B cell (primary cell): ENCODE results near the gene SORL1. TPM values are rescaled to one million over a fixed set of nuclear protein-coding genes. Genes with fewer than 3 reads are reported as not detected.

ENCODE experiments used
- ATAC-seq: fragments of 200-7000 bp; cut with Tn5 transposase; one replicate; pipeline ENCODE4 v1.10.0; 2021; ENCODE audit warnings: low read depth, mild to moderate bottlenecking, moderate number of reproducible peaks, moderate library complexity
- CTCF ChIA-PET: fragments of 350-600 bp; sonication (Branson Sonifier 250); formaldehyde crosslinking; loops from one replicate; lab custom pipeline; 2021; ENCODE audit warnings: antibody characterized with exemption, inconsistent platforms; lab: Charles Lee
- POLR2A ChIA-PET: fragments of 350-600 bp; sonication (Branson Sonifier 250); formaldehyde crosslinking; loops from one replicate; lab custom pipeline; 2021; ENCODE audit warnings: antibody characterized with exemption; lab: Charles Lee
- DNase-seq: peaks from one replicate; pipeline ENCODE4 v3.0.0; 2013
- H2AFZ ChIP-seq: 2 replicates; pipeline ENCODE4 v1.6.1; 2012; ENCODE audit warnings: mild to moderate bottlenecking, low read depth, low read length; ENCODE audit not compliant: insufficient read depth, poor library complexity, severe bottlenecking
- H3K27ac ChIP-seq, 2 donors: 1 replicate in 1 of 2; 2 replicates in 1 of 2; pipeline ENCODE4 v1.5.1; 2012 to 2013; ENCODE audit warnings: low read length in 2 of 2, mild to moderate bottlenecking in 2 of 2, moderate library complexity in 1 of 2
- H3K27me3 ChIP-seq, 4 experiments: fragments of 200-600 bp in 1 of 4; sonication (generic) in 1 of 4; replicated peaks in 1 of 4; 1 replicate in 2 of 4; 2 replicates in 2 of 4; pipeline versions ENCODE4 v1.6.1 to v1.7.0; 2013 to 2016; ENCODE audit warnings: low read length in 3 of 4, mild to moderate bottlenecking in 2 of 4, mixed read lengths in 1 of 4, moderate library complexity in 1 of 4; ENCODE audit not compliant: insufficient read depth in 4 of 4, control insufficient read depth in 3 of 4; ENCODE audit errors: control extremely low read depth in 1 of 4
- H3K36me3 ChIP-seq, 2 experiments: replicated peaks in 1 of 2; 1 replicate in 1 of 2; 2 replicates in 1 of 2; pipeline versions ENCODE4 v1.6.1 to v1.7.1; 2013; ENCODE audit warnings: low read length in 1 of 2; ENCODE audit not compliant: insufficient read depth in 2 of 2, control insufficient read depth in 1 of 2; ENCODE audit errors: control extremely low read depth in 1 of 2, extremely low read depth in 1 of 2
- H3K4me1 ChIP-seq, 2 donors: fragments of 200-600 bp in 1 of 2; sonication (generic) in 1 of 2; 1 replicate in 1 of 2; 2 replicates in 1 of 2; pipeline versions ENCODE4 v1.5.1 to v1.6.1; 2013 to 2017; ENCODE audit warnings: low read length in 2 of 2; ENCODE audit not compliant: control insufficient read depth in 2 of 2, insufficient read depth in 2 of 2
- H3K4me2 ChIP-seq: replicated peaks from 2 replicates; pipeline ENCODE3; 2012; ENCODE audit warnings: mild to moderate bottlenecking, low read depth, low read length; ENCODE audit not compliant: poor library complexity, severe bottlenecking
- H3K4me3 ChIP-seq, 5 experiments: fragments of 200-600 bp in 1 of 5; sonication (generic) in 1 of 5; 1 replicate in 3 of 5; 2 replicates in 2 of 5; pipeline versions ENCODE4 v1.5.1 to v1.7.0; 2011 to 2016; ENCODE audit warnings: low read length in 4 of 5, mild to moderate bottlenecking in 4 of 5, low read depth in 2 of 5, control low read depth in 1 of 5, moderate library complexity in 1 of 5; ENCODE audit not compliant: insufficient read depth in 1 of 5; ENCODE audit errors: control extremely low read depth in 1 of 5, extremely low read depth in 1 of 5
- H3K79me2 ChIP-seq: fragments of 200-600 bp; sonication (generic); one replicate; pipeline ENCODE4 v1.6.0; 2016; ENCODE audit warnings: low read length; ENCODE audit not compliant: control insufficient read depth, insufficient read depth
- H3K9ac ChIP-seq: fragments of 200-600 bp; sonication (generic); 2 replicates; pipeline ENCODE4 v1.6.1; 2017; ENCODE audit warnings: mild to moderate bottlenecking, low read length, moderate library complexity
- H3K9me3 ChIP-seq, 3 donors: one replicate each; pipeline versions ENCODE4 v1.6.1 to v1.7.1; 2013; ENCODE audit warnings: low read length in 2 of 3; ENCODE audit not compliant: control insufficient read depth in 2 of 3, insufficient read depth in 1 of 3; ENCODE audit errors: control extremely low read depth in 1 of 3
- H4K20me1 ChIP-seq: 2 replicates; pipeline ENCODE4 v1.6.0; 2012; ENCODE audit warnings: mild to moderate bottlenecking, low read length; ENCODE audit not compliant: insufficient read depth, control insufficient read depth, poor library complexity, severe bottlenecking
- H3K27ac Mint-ChIP-seq: one replicate; pipeline ENCODE4 v1.8.0; 2021; ENCODE audit warnings: mixed read lengths
- H3K27me3 Mint-ChIP-seq: one replicate; pipeline ENCODE4 v1.8.0; 2021; ENCODE audit warnings: mixed read lengths
- H3K4me1 Mint-ChIP-seq: one replicate; pipeline ENCODE4 v1.8.0; 2021; ENCODE audit warnings: mixed read lengths
- H3K4me3 Mint-ChIP-seq: one replicate; pipeline ENCODE4 v1.8.0; 2021; ENCODE audit warnings: mixed read lengths
- H3K9me3 Mint-ChIP-seq: one replicate; pipeline ENCODE4 v1.8.0; 2022; ENCODE audit warnings: mixed read lengths; ENCODE audit not compliant: insufficient read depth
- CTCF ChIP-seq: fragments of 200-600 bp; IDR thresholded peaks from one replicate; pipeline ENCODE4 v1.8.0; 2022; ENCODE audit warnings: antibody characterized with exemption, mild to moderate bottlenecking
- EZH2 ChIP-seq: IDR thresholded peaks from 2 replicates; pipeline ENCODE4 v1.6.1; 2012; ENCODE audit warnings: borderline replicate concordance, low read depth, mild to moderate bottlenecking, moderate library complexity, low read length; ENCODE audit not compliant: insufficient read depth, poor library complexity, severe bottlenecking
- WGBS: methylation state at CpG from one replicate; pipeline ENCODE4 v1.1.5; 2013; ENCODE audit warnings: missing lambda C conversion rate; ENCODE audit not compliant: insufficient coverage; 5-methylcytosine and 5-hydroxymethylcytosine counted together
- intact Hi-C: fragments of 100-400 bp; cut with micrococcal nuclease; formaldehyde crosslinking; loops from one replicate; pipeline ENCODE4 v1.10.0; 2022
- polyA plus RNA-seq: library from polyadenylated mRNA; depleted of rRNA; stranded (reverse); fragments of >200 nt; gene quantifications from 2 replicates; pipeline ENCODE4 v1.2.3, GENCODE V29; 2012
- total RNA-seq, 2 donors: library from RNA; stranded (reverse); fragments of 120-200 nt in 1 of 2; gene quantifications; 1 replicate in 1 of 2; 2 replicates in 1 of 2; pipeline versions ENCODE4 v1.2.3 to v1.2.4, GENCODE V29; 2013 to 2022

The SORL1 gene
- total and polyA plus RNA-seq, 2 donors (not counting 1 experiment from before 2014, with no cell fraction given): 13.0 to 396 TPM

GRCh38 chr11:121483805-121484480 lies 31.8 kb downstream of the SORL1 start:
- Histone ChIP-seq H3K27me3 (no peaks in the 10 kb centered on the region), H3K9ac (no peak overlapping the region), H4K20me1 (no peaks in the 10 kb centered on the region), H3K9me3 (no peaks in the 10 kb centered on the region), H3K4me1 (peaks cover 40 to 44% of the 10 kb centered on the region in 2 donors), H3K4me3 (no peak overlapping the region), H3K36me3 (peaks cover 0 to 13% of the 10 kb centered on the region in 2 experiments), H3K4me2 (peak overlapping the region; percentile 52), H2AFZ (no peak overlapping the region), H3K27ac (peak overlapping the region in 1 of 2 donors; percentile 81), H3K79me2 (peaks cover 44% of the 10 kb centered on the region)
- intact Hi-C loops: loop anchor here (2.0 kb wide), 1 partner anchor 15 kb away; no protein-coding TSS in a partner anchor
- H3K9me3 Mint-ChIP-seq: no peaks in the 10 kb centered on the region
- H3K4me1 Mint-ChIP-seq: peaks cover 60% of the 10 kb centered on the region
- DNase-seq (no peak), ATAC-seq (no peak)
- ChIA-PET CTCF (interaction anchor here (1.0 to 1.9 kb wide), 4 partner anchors 11 to 162 kb away, joined by 3 to 9 read pairs (median 4); no protein-coding TSS in a partner anchor), POLR2A (interaction anchor here (1.0 kb wide), 1 partner anchor 33 kb away, joined by 4 read pairs; no protein-coding TSS in a partner anchor)
- H3K27ac Mint-ChIP-seq: peak overlapping the region; percentile 27
- 75% methylated on average over 4 of the region's 4 CpGs for WGBS
- no peak for TF ChIP-seq EZH2
- TF ChIP-seq CTCF: no peak
- no peaks in the 10 kb centered on the region for H3K27me3 Mint-ChIP-seq
- H3K4me3 Mint-ChIP-seq: no peak overlapping the region

- Histone ChIP-seq H3K27ac (no peak overlapping the region), H2AFZ (no peak overlapping the region), H3K79me2 (peaks cover 36% of the 10 kb centered on the region), H3K4me3 (no peak overlapping the region), H4K20me1 (no peaks in the 10 kb centered on the region), H3K9me3 (no peaks in the 10 kb centered on the region), H3K36me3 (peaks cover 0 to 13% of the 10 kb centered on the region in 2 experiments), H3K27me3 (no peaks in the 10 kb centered on the region), H3K4me2 (no peak overlapping the region), H3K9ac (no peak overlapping the region), H3K4me1 (peaks cover 30 to 37% of the 10 kb centered on the region in 2 donors)
- no peak overlapping the region for H3K4me3 Mint-ChIP-seq
- no peaks in the 10 kb centered on the region for H3K27me3 Mint-ChIP-seq
- no peak for ATAC-seq
- ChIA-PET POLR2A (no interaction called here), CTCF (interaction anchor here (1.3 kb wide), 1 partner anchor 106 kb away, joined by 3 read pairs; no protein-coding TSS in a partner anchor)
- H3K9me3 Mint-ChIP-seq: no peaks in the 10 kb centered on the region
- TF ChIP-seq CTCF (no peak), EZH2 (no peak)
- no peak for DNase-seq
- intact Hi-C loops: no loop called here
- H3K4me1 Mint-ChIP-seq: peaks cover 65% of the 10 kb centered on the region
- no peak overlapping the region for H3K27ac Mint-ChIP-seq
- 82% methylated on average over 3 of the region's 7 CpGs for WGBS
Measured at GRCh38 chr11:121485216-121485615, 33.1 kb downstream of the SORL1 start.
